NCI-H187 (cell line): ENCODE results near the gene CNR1.
A peak's percentile ranks its signal among the peaks of the same experiment; 100 is the strongest.
"Not testable (repeated sequence)": the region's sequence is repeated elsewhere in the genome, so short reads cannot be mapped to it uniquely, and the experiment has no call there.

Source experiments
- DNase-seq, 2 experiments: peaks; one replicate each; lab custom pipeline; 2025; lab: John Stamatoyannopoulos, UW

CNR1 gene

DNA sequence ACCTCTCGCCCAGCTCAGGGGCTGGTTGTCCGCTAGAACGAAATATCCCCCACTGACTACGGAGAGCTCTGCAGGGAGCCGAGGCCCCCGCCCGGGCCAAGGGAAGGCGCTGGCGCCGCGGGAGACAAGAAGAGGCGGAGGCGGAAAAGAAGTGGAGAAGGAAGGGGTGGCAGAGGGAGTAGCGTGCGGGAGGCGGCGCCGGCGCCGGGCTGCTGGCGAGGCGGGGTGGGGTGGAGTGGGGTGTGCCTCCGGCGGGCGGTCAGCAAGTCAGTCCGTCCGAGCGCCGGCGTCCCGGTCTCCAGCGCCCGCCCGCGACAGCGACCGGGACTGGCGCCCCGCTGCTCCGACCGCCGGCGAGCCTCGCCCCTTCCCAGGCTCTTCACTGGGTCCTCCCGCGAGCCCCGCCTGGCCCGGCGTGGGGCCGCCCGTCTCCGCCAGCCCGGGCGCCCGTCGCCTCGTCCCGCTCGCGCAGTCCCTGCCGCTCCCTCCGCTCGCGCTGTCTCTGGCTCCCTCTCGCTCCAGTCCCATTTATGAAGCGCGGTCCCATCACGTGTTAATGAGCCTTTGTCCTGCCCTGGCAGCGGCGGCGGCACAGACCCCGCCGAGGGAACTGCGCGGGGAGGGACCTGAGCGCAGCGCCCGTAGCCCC, at the start of gene CNR1:
CNR1 (minus strand) TSS at position 504 of the 649 bp plus-strand sequence. CDS start 21,073 bp downstream, outside the sequence.
- DNase-seq, result peak in 1 of 2 experiments; percentile 12

DNA sequence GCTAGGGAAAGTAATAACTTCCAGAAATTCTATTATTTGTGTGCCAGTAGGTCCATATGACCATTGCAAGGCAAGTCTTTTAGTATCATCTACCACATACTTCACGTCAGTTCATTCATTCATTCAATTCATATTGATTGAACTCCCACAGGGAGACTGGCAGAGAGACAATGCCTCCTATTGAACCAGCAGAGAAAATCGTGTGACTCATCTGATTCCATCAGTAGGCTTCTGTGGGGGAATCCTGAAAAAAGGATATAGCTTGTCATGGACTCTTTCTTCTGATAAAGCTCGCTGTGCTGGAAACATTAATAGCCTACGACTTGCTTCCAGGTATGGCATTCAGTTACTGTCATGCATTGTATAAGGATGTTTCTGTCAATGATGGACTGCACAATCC, 45.3 kb upstream of the CNR1 start:
- no peak for DNase-seq

DNA sequence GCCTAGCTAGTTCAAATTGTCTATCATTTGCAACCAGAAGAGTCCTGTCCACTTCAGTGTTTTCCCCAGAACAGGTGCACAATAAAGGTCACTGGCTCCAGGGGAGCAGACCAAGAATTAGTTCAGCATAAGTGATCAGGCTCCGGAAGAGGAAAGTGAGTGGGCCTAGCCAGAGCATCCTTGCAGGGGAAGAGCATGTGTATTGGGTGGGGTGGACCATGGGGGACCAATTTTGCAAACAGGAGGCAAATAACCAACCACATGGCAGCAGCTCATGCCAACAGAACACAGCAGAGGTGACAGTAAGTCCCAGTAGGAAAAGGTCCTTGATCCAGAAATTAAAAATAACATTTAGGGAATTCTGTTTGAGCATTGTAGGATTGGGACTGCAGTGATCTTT, 43.2 kb upstream of the CNR1 start:
- no peak for DNase-seq

DNA sequence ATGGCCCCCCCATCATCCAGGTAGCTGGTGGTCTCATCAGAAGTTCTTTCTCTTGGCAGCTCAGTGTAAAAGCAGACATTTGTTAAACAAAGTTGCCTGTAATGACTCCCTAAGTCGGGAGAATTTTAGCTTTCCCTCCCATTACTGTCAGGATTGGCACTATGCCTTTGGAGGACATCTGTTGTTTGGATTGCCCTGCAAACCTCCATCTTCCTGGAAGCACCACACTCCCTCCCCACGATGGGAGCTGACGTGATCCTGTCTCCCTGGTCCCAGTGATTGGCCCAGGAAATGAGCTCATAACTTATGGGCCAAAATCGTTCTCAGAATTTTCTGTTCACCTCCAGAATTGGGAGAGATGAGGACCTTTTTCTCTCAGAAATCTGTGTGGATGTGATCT, 42.6 kb upstream of the CNR1 start:
- DNase-seq, result no peak

DNA sequence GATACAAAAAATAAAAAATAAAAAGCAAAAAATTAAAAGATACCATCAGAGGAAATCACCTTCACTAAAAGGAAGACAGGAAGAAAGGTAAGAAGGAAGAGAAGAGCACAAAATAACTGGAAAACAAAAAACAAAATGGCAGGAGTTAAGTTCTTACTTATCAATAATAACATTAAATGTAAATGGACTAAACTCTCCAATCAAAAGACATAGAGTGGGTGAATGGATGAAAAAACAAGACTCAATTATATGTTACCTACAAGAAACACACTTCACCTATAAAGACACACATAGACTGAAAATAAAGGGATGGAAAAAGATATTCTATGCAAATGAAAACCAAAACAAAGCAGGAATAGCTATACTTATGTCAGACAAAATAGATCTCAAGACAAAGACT, 35.6 kb upstream of the CNR1 start:
- not testable (repeated sequence) for DNase-seq

DNA sequence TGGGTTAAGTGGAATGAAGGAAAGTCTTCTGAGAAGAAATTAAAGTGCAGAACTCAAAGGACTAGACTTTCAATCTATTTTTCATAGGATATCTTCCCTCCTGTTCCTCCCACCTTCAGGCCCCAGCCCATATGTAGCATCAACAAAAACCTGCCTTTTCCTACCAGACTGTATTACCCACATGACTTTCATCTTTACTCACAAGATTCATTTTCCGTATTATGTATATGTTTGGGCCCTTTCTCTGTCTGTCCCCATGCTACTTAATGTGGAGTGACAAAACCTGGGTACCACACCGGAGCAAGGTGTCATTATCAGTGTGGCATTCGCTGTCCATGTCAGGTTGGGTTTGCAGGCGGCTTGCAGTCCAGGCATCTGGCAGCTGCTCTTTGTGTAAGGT, 18.8 kb upstream of the CNR1 start:
- DNase-seq, result no peak

DNA sequence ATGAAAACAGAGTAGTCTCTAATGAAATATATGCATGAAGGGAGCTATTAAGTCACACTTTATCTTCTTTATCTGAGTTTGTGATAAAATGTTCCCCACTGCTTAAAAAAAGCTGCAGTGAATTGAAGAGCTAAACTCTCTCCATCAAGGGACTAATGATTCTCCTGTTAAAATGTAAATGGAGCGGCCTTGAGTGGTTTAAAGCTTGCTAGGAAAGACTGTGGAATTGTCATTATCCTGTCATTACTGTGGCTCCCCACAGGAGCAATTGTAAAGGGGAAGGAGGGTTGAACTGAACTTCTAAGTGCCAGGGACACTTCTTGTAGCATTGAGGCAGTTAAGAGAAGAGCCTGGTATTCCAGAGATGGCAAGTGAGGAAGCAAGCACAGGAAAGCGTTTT, 17.3 kb upstream of the CNR1 start:
- peak in 1 of 2 experiments; percentile 26 for DNase-seq

DNA sequence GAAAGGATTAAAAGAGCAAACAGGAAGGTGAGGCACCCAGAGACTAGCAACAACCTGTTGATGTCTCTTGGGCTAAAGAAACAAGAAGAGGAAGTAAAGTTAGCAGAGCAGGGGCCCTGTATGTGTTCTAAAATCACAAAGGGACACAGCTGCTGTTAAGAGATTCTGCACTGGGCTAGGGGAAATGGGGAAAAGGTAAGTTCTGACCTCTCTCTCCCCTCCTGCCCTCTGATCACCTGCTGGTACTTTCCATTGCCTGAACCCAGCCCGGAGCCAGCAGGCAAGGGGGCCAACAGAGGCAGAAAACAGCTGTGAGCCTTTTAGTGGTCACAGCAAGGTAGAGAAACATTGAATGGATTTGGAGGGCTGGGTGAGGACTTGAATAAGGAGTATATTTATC, 13.5 kb upstream of the CNR1 start:
- DNase-seq, result no peak

DNA sequence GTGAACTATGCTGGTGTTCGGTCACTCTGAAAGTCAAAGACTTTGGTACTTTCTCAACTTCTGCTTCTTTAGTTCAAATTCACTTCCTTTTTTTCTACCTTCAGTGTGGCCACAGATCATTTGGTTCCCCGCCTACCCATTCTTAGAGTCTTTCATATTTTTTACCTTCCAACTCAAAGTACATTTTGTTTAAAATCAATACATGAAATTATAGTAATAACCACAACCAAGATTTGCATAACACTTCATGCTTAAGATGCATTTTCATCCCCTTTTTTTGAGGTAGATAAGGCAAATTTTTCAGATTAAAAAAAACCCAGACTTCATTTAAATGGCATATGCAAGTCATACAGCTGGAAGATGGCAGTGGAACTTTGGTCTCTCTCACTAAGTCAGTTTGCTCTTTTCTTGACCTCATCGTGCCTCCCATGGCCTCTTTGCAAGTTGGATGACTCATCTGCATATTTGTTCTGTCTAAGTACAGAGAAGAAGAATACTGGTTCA, 11.9 kb upstream of the CNR1 start:
- no peak for DNase-seq

DNA sequence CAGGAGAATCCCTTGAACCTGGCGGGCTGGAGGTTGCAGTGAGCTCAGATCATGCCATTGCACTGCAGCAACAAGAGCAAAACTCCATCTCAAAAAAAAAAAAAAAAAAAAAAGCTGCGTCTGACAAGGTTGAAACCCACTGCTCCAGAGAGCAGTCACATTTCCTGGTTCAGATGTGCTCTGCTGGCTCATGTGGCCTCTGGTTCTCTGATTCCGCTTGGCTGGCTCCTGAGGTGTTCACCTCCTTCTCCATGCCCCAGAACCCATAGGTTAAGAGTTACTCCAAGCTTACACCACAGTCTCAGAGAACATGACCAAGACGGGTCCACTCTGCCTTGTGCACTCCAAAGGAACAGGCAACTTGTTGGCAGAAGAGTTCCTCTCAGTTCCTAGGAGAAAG, 8.8 kb upstream of the CNR1 start:
- DNase-seq, result no peak

DNA sequence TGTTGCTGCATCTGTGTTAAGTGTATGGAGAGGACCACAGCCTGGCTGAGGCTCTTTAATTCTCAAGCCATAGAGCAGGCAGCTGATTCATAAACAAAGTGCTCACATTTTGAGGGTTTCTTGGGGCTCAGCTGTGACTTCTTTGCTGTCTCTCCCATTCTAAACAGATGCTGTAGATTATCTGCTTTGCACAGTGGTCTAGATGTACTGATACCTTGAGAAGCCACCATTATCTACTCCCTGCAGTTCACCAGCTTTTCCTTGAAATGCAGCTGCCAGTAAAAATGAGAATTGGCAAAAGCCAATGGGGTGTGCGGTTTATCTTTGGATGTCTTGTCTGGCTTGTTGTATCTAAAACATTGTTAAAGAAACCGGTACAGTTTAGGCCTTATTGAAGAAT, 5.2 kb upstream of the CNR1 start:
- no peak for DNase-seq

DNA sequence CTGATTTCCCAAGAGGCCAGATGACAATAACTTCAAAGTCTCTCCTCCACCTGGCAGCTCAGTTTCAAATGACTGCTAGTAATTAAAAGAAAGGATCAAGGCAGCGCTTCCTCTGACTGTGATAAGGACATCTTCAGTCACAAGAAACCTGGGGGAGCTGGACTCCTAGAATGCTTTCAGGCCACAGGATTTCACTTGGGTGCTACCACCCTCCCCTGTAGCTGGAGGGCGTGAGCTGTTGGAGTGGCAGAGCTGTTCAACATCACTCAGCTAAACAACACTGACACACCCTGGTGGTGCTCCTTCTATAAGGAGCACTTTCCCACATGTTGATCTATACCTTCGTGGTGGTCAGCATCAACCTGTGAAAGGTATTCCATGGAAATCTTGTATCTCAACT, 2.2 kb upstream of the CNR1 start:
- DNase-seq, result no peak

DNA sequence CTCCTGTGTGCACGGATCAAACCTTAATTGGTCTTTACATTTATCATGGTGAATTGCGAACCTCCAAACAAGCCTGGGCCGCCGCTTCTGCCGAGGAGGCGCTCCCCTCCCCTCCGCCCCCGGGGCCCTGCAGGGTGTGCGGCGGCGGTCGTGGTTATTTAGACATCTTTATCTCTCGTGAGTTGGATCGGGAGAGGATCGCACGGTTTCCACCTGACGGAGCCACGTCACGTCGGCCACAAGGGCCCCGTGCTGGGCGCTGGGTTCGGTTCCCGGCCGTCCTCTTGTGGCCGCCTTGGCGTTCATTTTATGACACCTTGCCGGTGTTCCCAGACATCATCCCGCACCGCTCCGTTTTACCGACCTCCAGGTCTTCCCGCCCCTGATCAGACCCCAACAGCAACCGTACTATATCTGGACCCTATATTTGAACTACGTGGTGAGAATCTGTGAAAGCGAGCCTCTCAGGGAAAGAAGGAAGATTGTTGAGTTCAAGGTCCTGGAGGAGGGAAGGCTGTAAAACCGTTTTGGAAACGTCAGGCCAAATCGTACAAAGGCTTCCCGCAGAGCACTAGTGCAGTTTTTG, 1.3 kb upstream of the CNR1 start:
- no peak for DNase-seq

DNA sequence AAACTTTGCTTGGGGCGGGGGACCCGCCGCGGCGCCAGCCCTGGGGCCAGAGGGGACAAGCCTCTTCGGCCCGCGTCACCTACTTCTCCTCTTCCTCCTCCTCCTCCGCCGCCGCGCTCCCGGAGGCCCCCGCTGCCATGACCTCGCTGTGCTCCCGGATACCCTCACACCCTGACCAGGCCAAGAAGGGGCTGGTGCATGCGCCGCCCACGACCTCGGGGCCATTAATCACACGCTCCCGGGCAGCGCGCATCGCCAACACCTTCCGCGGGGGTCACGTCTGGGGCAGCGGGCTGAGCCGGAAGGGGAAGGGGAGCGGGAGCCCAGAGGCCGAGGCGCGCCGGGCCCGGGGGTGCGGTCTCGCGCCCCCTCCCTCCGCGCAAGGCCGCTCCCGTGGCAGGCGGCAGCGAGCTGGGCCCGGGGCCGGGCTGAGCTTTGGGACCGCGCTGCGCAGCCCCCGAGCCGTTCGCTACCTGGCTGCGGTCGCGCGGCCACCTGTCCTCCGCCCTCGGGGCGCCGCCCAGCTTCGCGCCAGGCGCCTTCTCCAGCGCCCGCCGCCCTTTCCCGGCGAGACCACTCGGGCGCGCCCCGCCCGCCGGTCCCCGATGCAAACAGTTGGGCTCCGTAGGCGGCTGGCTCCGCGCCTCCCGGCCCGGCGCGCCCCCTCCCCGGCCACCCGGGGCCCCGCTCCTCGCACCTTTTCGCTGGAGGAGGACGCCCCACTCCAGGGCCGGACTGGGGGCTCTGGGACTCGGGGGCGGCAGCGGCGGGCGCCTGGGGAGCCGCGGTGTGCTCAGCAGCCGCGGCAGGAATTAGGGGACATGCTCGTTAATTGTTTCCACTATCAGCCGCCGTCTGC, 575 bp upstream of the CNR1 start:
- no peak for DNase-seq

DNA sequence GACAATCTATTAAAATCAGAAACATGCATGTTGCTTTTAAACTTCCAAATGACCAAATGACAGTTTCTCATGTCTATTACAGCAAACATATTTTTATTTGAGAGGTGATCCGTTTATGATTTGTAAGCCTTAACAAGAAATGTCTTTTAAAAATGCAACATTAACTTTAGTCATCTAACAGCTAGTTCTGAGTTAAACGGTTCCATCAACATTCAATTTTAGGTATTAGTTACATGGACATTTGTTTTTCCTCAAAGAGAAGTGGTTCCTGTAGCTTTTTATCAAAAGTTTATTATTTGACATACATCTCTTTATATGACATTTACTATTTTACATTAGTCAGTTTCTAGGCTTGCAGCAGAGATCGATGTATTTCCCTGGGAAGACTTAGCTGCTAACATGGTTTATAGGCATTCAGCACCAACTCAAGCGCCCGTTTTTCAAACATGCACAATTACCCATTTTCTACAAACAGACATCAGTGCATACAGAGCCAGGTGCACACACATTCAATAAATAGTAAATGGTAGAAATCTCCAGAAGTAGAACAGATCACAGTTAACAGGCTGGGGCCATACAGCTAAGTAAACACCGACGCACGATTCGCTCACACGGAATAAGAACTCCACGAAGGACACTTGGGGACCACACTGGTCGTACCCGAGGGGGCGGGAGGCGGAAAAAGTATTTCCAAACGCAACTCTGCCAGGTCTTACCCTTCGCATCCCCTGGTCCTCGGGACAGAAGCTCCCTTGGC, 882 bp downstream of the CNR1 start:
- no peak for DNase-seq

DNA sequence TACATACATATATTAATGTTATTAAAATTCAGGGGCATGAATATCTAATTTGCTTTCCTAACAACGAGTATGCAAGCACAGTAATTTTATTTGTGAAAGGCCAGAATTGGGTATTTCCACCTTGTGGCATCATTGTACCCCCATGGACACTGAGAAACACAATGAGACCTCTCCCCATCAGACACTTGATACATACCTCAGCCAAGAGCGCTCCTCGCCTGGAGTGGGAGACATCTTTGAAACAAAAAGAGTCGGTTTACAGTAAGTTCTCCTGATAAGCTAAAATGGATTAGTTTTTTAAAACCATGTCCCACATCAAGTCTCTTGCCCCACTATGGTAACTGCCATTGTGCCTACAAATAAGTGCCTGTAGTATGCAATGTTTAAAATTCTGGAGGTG, 2.1 kb downstream of the CNR1 start:
- no peak for DNase-seq

DNA sequence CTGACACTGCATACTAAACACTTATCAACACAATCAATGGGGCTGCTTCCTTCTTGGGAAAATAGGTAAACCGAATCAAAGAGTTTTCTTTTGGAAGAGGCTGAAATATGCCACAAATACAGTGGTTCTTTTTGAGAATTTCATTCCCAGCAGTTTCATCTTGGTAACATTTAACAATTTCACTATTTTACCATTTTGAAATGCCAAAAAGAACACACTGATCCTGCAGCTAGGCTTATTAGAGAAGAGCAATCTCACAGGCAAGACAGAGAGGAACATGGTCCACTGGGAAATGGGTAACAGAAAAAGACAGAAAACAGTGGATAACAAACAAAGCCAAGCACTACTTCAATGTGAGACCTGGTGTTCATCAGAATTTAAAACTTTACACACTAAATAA, 2.5 kb downstream of the CNR1 start:
- DNase-seq, result no peak

DNA sequence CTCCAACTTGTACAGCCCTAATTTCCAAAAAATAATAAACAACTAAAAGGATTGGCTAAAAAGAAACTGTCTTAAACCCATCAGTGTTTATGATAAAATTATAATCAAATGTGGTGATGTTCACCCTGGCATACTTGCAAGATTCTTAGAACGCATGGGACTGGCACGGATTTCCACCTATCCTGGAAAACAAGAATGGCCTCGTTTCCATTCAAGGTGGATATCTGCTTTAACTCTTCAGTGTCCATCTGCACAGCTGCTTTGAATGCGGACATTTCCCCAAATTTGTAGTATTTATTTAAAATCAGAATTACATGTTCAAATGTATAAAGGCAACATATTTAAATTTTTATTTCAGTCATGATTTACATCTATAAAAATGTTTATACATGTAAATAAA, 4.2 kb downstream of the CNR1 start:
- DNase-seq, result no peak

DNA sequence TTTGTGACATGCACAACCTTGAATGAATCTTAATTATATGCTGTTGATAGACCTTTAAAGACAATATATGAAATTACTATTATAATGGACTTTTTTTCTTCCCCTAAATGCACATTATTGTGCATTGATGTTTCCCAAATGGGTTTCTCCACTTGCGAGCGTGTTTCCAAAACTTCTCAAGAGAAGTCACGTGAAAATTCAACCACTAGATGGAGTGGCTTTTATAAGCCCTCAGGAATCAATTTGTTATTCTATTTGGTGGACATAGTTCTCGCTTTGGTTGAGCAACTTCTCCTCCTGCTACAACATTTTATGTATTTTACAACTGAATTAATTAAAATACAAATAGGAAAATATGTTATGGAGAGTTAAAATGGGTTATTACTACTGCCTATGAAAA, 9.0 kb downstream of the CNR1 start:
- DNase-seq, result no peak

DNA sequence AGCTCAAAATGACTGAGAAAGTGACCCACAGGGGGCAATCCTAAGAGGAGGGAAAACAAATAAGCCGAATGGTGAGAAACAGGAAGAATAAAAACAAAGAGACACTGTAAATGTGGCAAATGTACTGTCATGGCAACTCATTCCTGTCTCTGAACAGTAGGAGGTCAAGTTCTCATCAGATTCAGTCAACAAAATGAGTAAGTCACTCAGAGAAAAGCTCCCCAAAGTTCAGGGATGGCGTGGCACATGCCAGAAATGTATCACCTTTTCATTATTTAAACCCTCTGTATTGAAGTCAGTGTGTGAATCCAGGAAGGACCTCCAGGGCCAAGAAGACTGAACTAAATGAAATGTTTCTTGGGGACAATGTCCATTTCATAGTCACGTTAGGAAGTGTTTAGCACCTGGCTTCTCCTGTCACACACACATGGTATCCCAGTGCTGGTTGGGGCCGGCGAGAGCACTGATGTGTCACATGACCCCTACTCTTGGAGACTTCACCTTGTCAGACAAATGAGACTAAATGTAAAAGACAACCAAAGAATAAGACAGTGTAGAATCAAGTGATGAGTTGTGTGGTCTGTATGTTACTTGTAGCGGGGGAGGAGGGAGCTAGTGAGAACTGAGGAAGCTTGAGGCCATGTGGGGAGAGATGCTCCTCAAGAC, 20.7 kb downstream of the CNR1 start:
- no peak for DNase-seq

DNA sequence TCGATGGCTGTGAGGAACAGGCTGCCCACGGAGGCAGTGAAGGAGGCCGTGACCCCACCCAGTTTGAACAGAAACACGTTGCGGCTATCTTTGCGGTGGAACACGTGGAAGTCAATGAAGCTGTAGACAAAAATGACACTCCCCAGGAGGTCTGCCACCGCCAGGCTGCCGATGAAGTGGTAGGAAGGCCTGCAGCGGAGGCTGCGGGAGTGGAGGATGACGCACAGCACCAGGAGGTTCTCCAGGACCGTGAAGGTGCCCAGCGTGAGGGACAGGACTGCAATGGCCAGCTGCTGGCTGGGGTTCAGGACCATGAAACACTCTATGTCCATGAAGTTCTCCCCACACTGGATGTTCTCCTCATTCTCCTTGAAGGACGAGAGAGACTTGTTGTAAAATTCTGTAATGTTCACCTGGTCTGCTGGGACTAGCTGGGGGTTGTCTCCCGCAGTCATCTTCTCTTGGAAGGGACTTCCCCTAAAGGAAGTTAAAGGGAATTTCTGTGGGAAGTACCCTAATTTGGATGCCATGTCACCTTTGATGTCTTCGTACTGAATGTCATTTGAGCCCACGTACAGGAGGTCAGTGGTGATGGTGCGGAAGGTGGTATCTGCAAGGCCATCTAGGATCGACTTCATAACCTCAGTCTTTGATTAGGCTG, 21.4 kb downstream of the CNR1 start:
- no peak for DNase-seq
